Left ventricle myocardium inferior (tissue), 1 donor: Measurements from ENCODE around the gene FBXO34. TPM values are rescaled to one million over a fixed set of nuclear protein-coding genes. Genes with fewer than 3 reads are reported as not detected.
A peak's percentile ranks its signal among the peaks of the same experiment; 100 is the strongest.

Experiments
- DNase-seq: peaks from one replicate; pipeline ENCODE4 v3.0.0-alpha.2; 2020
- H3K27ac ChIP-seq: fragments of 200-600 bp; replicated peaks from 2 replicates; pipeline ENCODE4 v1.8.0; 2021
- H3K27me3 ChIP-seq: fragments of 200-600 bp; 2 replicates; pipeline ENCODE4 v1.8.0; 2021; ENCODE audit warnings: low read depth
- H3K36me3 ChIP-seq: fragments of 200-600 bp; 2 replicates; pipeline ENCODE4 v1.8.0; 2021
- H3K4me1 ChIP-seq: fragments of 200-600 bp; 2 replicates; pipeline ENCODE4 v1.8.0; 2021
- H3K4me3 ChIP-seq: fragments of 200-600 bp; 2 replicates; pipeline ENCODE4 v1.8.0; 2021; ENCODE audit warnings: mild to moderate bottlenecking, moderate library complexity
- H3K9me3 ChIP-seq: fragments of 200-600 bp; replicated peaks from 2 replicates; pipeline ENCODE4 v1.8.0; 2021
- intact Hi-C: fragments of 100-400 bp; cut with micrococcal nuclease; formaldehyde crosslinking; loops from one replicate; pipeline ENCODE4 v1.11.0; 2022
- total RNA-seq: library from RNA; stranded (reverse); fragmentation: NEBNext Ultra II Directional; extraction: Animal tissue kit (Norgen Biotek cat#: 25700); gene quantifications from one replicate; pipeline ENCODE4 v1.2.1, GENCODE V29; 2021
- TF ChIP-seq, protein P1 (sequence below): fragments of 200-600 bp; IDR thresholded peaks from 2 replicates; pipeline ENCODE4 v1.8.0; 2021; ENCODE audit warnings: antibody characterized with exemption, mild to moderate bottlenecking, borderline replicate concordance
- donor health status: DM: no; HTN: yes; CAD: no; lungs with severe emphysema.

Gene FBXO34
- total RNA-seq, 1 donor from 2014 or later: 22.4 TPM

- no peaks in the 10 kb centered on the region for H3K9me3 ChIP-seq
- no peak for DNase-seq
- peaks cover 51% of the 10 kb centered on the region for H3K36me3 ChIP-seq
- intact Hi-C loops: no loop called here
- no peak overlapping the region for H3K27ac ChIP-seq
- H3K4me3 ChIP-seq: no peak overlapping the region
- H3K27me3 ChIP-seq: no peaks in the 10 kb centered on the region
- TF ChIP-seq, protein P1, sequence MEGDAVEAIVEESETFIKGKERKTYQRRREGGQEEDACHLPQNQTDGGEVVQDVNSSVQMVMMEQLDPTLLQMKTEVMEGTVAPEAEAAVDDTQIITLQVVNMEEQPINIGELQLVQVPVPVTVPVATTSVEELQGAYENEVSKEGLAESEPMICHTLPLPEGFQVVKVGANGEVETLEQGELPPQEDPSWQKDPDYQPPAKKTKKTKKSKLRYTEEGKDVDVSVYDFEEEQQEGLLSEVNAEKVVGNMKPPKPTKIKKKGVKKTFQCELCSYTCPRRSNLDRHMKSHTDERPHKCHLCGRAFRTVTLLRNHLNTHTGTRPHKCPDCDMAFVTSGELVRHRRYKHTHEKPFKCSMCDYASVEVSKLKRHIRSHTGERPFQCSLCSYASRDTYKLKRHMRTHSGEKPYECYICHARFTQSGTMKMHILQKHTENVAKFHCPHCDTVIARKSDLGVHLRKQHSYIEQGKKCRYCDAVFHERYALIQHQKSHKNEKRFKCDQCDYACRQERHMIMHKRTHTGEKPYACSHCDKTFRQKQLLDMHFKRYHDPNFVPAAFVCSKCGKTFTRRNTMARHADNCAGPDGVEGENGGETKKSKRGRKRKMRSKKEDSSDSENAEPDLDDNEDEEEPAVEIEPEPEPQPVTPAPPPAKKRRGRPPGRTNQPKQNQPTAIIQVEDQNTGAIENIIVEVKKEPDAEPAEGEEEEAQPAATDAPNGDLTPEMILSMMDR: no peak
- peaks cover 33% of the 10 kb centered on the region for H3K4me1 ChIP-seq
Observed at GRCh38 chr14:55388160-55388559, 116.9 kb downstream of the FBXO34 start.

DNA sequence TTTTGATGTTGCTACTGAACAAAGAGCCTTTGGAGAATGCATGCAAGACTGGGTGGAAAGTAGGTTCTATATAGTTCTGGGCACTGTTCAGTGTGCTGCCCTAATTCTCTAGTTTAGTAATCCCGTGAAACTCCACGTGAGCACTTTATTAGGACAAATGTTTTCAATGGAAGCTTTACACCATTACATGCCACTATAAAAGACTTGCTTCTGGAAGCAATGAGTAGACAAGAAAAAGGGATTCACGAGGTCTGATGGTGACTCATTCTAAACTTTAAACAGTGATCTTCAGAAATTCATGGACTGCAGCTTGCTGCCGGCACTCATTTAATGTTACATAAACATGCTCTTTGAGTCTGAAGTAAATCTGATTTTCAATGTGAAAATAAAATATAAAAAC lies 118.1 kb downstream of the FBXO34 start:
- Histone ChIP-seq H3K27ac (no peak overlapping the region), H3K36me3 (peaks cover 56% of the 10 kb centered on the region)

DNA sequence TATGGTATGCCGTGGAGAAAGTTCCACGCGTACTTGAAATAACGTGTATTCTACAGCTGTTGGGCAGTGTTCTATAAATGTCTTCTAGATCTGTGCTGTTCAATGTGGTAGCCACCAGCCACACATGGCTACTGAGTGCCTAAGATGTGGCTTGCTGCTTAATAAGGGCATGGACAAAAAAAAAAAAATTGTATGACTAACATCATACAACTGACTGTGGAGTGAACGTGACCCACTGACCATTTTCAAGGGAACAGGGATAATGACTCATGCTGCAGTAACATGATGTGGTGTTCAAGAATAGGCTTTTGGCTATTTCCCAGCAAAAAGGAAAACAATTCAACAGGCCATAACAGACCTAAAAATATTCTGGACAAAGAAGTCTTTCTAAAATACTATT lies 127.5 kb downstream of the FBXO34 start:
- intact Hi-C loops: no loop called here

More for the DNA sequence above, 118.1 kb downstream of the FBXO34 start:
- TF ChIP-seq, protein P1: no peak
- DNase-seq: no peak
- intact Hi-C loops: no loop called here
- Histone ChIP-seq H3K27me3 (no peaks in the 10 kb centered on the region), H3K4me3 (no peak overlapping the region), H3K9me3 (no peaks in the 10 kb centered on the region), H3K4me1 (peaks cover 22% of the 10 kb centered on the region)

DNA sequence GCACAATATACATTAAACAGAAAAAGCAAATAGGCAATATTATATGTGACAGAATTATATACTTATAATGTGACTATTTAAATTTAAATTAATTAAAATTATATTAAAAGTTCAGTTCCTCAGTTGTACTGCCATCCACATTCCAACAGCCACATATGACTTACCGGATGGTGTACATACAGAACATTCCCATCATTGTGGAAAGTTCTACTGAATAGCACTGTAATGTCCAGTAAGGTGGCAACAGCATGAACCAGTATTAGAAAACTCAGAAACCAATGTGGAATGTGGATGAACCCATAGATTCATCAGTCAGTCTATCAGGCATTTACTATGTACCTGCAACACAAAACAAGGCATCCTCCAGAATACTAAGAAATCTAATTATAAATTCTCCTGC lies 128.0 kb downstream of the FBXO34 start:
- H3K4me3 ChIP-seq: no peak overlapping the region
- H3K4me1 ChIP-seq: peaks cover 39% of the 10 kb centered on the region
- H3K36me3 ChIP-seq: peaks cover 27% of the 10 kb centered on the region
- intact Hi-C loops: no loop called here
- no peaks in the 10 kb centered on the region for H3K9me3 ChIP-seq
- TF ChIP-seq, protein P1: no peak
- DNase-seq: no peak
- H3K27me3 ChIP-seq: no peaks in the 10 kb centered on the region
- peak overlapping the region; percentile 54 for H3K27ac ChIP-seq

More for the DNA sequence above, 127.5 kb downstream of the FBXO34 start:
- peaks cover 37% of the 10 kb centered on the region for H3K4me1 ChIP-seq
- TF ChIP-seq, protein P1: no peak
- peaks cover 30% of the 10 kb centered on the region for H3K36me3 ChIP-seq
- peak overlapping the region; percentile 54 for H3K27ac ChIP-seq
- no peak for DNase-seq
- no peaks in the 10 kb centered on the region for H3K27me3 ChIP-seq
- H3K9me3 ChIP-seq: no peaks in the 10 kb centered on the region
- no peak overlapping the region for H3K4me3 ChIP-seq

DNA sequence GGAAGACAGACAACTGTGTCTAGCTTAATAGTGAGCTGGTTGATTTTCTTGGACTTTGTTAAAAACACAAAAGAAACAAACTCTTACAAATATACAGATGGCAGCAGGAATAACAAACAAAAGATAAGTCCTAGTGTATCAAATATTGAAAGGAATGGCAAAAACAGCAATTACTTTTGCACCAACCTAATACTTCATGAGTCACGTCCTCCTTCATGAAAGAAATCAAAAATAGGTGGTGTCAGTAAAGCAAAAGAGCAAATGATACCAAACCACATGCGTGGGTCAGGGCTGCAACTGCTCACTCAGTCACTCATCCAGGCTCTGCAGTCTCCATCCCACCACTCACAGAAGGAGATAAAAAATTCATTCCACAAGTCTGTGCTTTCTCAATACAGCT lies 128.6 kb downstream of the FBXO34 start:
- Histone ChIP-seq H3K9me3 (no peaks in the 10 kb centered on the region), H3K4me3 (no peak overlapping the region), H3K36me3 (peaks cover 20% of the 10 kb centered on the region), H3K27me3 (no peaks in the 10 kb centered on the region), H3K4me1 (peaks cover 46% of the 10 kb centered on the region), H3K27ac (peak overlapping the region; percentile 54)
- intact Hi-C loops: no loop called here
- no peak for DNase-seq
- TF ChIP-seq, protein P1: no peak
